Kidney epithelial cell (primary cell): Measurements from ENCODE around the gene SCARB1. TPM values are rescaled to one million over a fixed set of nuclear protein-coding genes. Genes with fewer than 3 reads are reported as not detected.
"Not testable (repeated sequence)": the region's sequence is repeated elsewhere in the genome, so short reads cannot be mapped to it uniquely, and the experiment has no call there.

Experiments
- DNase-seq: peaks from one replicate; pipeline ENCODE4 v3.0.0-alpha.2; 2010; ENCODE audit warnings: low read depth
- H3K27me3 ChIP-seq: 2 replicates; pipeline ENCODE4 v1.6.0; 2011; ENCODE audit warnings: low read length; ENCODE audit not compliant: control insufficient read depth, insufficient read depth
- H3K36me3 ChIP-seq: 2 replicates; pipeline ENCODE4 v1.5.1; 2011; ENCODE audit warnings: low read length; ENCODE audit not compliant: control insufficient read depth, insufficient read depth
- H3K4me3 ChIP-seq: 2 replicates; pipeline ENCODE4 v1.5.1; 2011; ENCODE audit warnings: low read depth, mild to moderate bottlenecking, control low read depth, low read length
- CTCF ChIP-seq: IDR thresholded peaks from 2 replicates; pipeline ENCODE4 v1.5.1; 2011; ENCODE audit warnings: mild to moderate bottlenecking, moderate library complexity, low read length, control low read depth, inconsistent platforms; ENCODE audit not compliant: insufficient read depth, poor library complexity, severe bottlenecking
- total RNA-seq: library from RNA; depleted of rRNA; stranded (reverse); fragments of >200 nt; gene quantifications from 2 replicates; pipeline ENCODE4 v1.2.3, GENCODE V29; 2015

SCARB1 gene
- total RNA-seq, 1 donor from 2014 or later, result 30.0 TPM

- Histone ChIP-seq H3K4me3 (no peak overlapping the region), H3K36me3 (no peaks in the 10 kb centered on the region), H3K27me3 (no peaks in the 10 kb centered on the region)
- DNase-seq, result no peak
- peak; percentile 28 for TF ChIP-seq CTCF
Measured at GRCh38 chr12:124898200-124898922, 34.7 kb upstream of the SCARB1 start.

DNA sequence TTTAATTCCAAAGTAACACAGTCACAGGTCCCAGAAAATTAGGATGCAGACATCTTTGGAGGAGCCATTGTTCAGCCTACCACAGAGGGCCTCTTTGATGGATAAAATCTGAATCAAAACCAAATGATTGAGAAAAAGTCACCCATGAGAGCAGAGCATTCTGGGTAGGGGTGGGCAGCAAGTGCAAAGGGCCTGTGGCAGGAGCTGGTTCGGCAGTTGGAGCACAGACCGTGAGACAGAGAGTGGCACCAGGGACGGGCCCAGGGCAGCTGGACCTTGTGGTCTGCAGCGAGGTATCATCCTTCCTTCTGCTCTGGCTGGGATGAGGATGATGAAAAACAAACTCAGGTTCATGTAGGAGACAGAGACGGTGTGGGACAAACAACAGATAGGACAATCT is 32.8 kb upstream of the SCARB1 start:
- Histone ChIP-seq H3K4me3 (no peak overlapping the region), H3K36me3 (no peaks in the 10 kb centered on the region), H3K27me3 (no peaks in the 10 kb centered on the region)
- no peak for DNase-seq
- no peak for TF ChIP-seq CTCF

DNA sequence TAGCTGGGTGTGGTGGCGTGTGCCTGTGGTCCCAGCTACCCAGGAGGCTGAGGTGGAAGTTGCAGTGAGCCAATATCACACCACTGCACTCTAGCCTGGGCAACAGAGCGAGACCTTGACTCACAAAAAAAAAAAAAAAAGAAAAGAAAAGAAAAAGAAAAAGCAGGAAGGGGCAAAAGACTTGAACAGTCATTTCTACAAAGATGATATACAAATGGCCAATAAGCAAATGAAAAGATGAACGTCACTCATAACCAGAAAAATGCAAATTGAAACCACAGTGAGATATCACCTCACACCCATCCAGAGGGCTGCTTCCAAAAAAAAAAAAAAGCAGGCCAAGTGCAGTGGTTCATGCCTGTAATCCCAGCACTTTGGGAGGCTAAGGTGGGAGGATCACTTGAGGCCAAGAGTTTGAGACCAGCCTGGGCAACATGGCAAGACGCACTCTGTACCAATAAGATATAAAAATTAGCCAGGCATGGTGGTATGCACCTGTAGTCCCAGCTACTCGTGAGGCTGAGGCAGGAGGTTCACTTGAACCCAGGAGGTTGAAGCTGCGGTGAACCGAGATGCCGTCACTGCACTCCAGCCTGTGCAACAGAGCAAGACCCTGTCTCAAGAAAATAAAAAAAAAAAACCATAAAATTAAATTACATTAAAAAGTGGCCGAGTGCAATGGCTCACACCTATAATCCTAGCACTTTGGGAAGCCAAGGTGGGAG is 30.3 kb upstream of the SCARB1 start:
- DNase-seq, result no peak
- no peak for TF ChIP-seq CTCF
- Histone ChIP-seq H3K27me3 (no peaks in the 10 kb centered on the region), H3K36me3 (no peaks in the 10 kb centered on the region), H3K4me3 (no peak overlapping the region)

DNA sequence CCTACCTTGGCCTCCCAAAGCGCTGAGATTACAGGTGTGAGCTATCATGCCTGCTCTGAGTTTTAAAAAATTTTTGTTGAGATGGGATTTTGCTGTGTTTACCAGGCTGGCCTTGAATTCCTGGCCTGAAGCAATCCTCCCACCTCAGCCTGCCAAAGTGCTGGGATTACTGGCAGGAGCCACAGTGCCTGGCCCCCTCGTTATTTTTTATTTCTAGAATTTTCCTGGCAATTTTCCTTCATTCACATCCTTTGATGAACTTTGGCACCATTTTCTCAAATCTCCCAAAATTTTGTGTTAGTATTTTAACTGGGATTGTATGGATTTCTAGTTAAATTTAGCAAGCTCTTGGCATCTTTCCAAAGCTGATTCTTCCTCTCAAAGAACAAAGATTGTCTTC is 24.6 kb upstream of the SCARB1 start:
- TF ChIP-seq CTCF, result no peak
- Histone ChIP-seq H3K27me3 (no peaks in the 10 kb centered on the region), H3K36me3 (no peaks in the 10 kb centered on the region), H3K4me3 (no peak overlapping the region)
- DNase-seq, result no peak

- not testable (repeated sequence) for H3K4me3 ChIP-seq, H3K27me3 ChIP-seq, H3K36me3 ChIP-seq, DNase-seq
Measured at GRCh38 chr12:124887766-124888165, 24.1 kb upstream of the SCARB1 start.

GRCh38 chr12:124884587-124885438 is 21.1 kb upstream of the SCARB1 start:
- no peaks in the 10 kb centered on the region for H3K27me3 ChIP-seq
- no peak for TF ChIP-seq CTCF
- no peak for DNase-seq

More at GRCh38 chr12:124884587-124885438, 21.1 kb upstream of the SCARB1 start:
- no peak overlapping the region for H3K4me3 ChIP-seq
- no peaks in the 10 kb centered on the region for H3K36me3 ChIP-seq
